K562 (cell line): Measurements from ENCODE around the gene UGT1A3. TPM values are rescaled to one million over a fixed set of nuclear protein-coding genes. Genes with fewer than 3 reads are reported as not detected.

Source experiments
- ATAC-seq: fragments of 200-7000 bp; cut with Tn5 transposase; 3 replicates; pipeline ENCODE4 v1.9.1; 2020; ENCODE audit warnings: moderate library complexity
- BruUV-seq: library from RNA; stranded (reverse); fragments of 400-500 nt; replicated peaks from 2 replicates; lab custom pipeline; 2021; lab: Mats Ljungman, UMichigan
- CTCF ChIA-PET: fragments of 300-600 bp; formaldehyde crosslinking; extraction: SDS; loops from one replicate; lab custom pipeline; 2021; ENCODE audit warnings: low intra/inter-chr PET ratio; lab: Yijun Ruan, JAX
- POLR2A ChIA-PET: fragments of 300-600, 350-650 bp; sonication (Branson Sonifier 250); formaldehyde crosslinking; extraction: SDS; loops from one replicate; lab custom pipeline; 2021; ENCODE audit warnings: antibody characterized with exemption, inconsistent platforms; lab: Yijun Ruan, JAX
- DNase-seq, 4 experiments: peaks; one replicate each; pipeline versions ENCODE4 v3.0.0 to v3.0.0-alpha.2; 2011 to 2018; ENCODE audit warnings: low spot score in 3 of 4, mixed read lengths in 3 of 4; ENCODE audit errors: extremely low read depth in 1 of 4
- FAIRE-seq: peaks from 2 replicates; lab custom pipeline; 2011; peaks lifted over from hg19 to GRCh38; lab: Jason Lieb, UNC
- H2AFZ ChIP-seq: 2 replicates; pipeline ENCODE4 v1.6.0; 2011; ENCODE audit warnings: low read depth, low read length, control low read depth, inconsistent platforms
- H3K27ac ChIP-seq: fragments of 200-600 bp; 3 replicates; pipeline ENCODE4 v1.8.0; 2011; ENCODE audit warnings: low read depth, mild to moderate bottlenecking, control low read depth, inconsistent platforms, low read length, moderate library complexity, mixed read lengths; ENCODE audit errors: extremely low read depth
- H3K27me3 ChIP-seq, 2 experiments: fragments of 300-600 bp in 1 of 2; 2 replicates in 1 of 2; 3 replicates in 1 of 2; pipeline versions ENCODE4 v1.6.0 to v1.8.0; 2011; ENCODE audit warnings: inconsistent platforms in 2 of 2, low read length in 2 of 2, mild to moderate bottlenecking in 1 of 2, mixed read lengths in 1 of 2, moderate library complexity in 1 of 2; ENCODE audit not compliant: control insufficient read depth in 2 of 2, insufficient read depth in 2 of 2
- H3K36me3 ChIP-seq: fragments of 300-600 bp; 3 replicates; pipeline ENCODE4 v1.8.0; 2011; ENCODE audit warnings: mild to moderate bottlenecking, low read length, inconsistent platforms; ENCODE audit not compliant: control insufficient read depth, insufficient read depth
- H3K4me1 ChIP-seq, 2 experiments: fragments of 200-600 bp in 1 of 2; replicated peaks in 1 of 2; 2 replicates in 1 of 2; 3 replicates in 1 of 2; pipeline versions ENCODE4 v1.5.1 to v1.8.0; 2011; ENCODE audit warnings: inconsistent platforms in 2 of 2, low read length in 2 of 2, mild to moderate bottlenecking in 1 of 2, mixed read lengths in 1 of 2, moderate library complexity in 1 of 2; ENCODE audit not compliant: control insufficient read depth in 2 of 2, insufficient read depth in 2 of 2
- H3K4me2 ChIP-seq: 2 replicates; pipeline ENCODE4 v1.6.1; 2011; ENCODE audit warnings: low read length, control low read depth, inconsistent platforms, mixed read lengths; ENCODE audit not compliant: insufficient read depth
- H3K4me3 ChIP-seq: fragments of 200-600 bp; sonication (generic), shearing (Covaris generic); 2 replicates; pipeline ENCODE4 v1.5.1; 2016; ENCODE audit warnings: control low read depth, inconsistent platforms
- H3K79me2 ChIP-seq: fragments of 200-600 bp; 3 replicates; pipeline ENCODE4 v1.8.0; 2011; ENCODE audit warnings: low read length, inconsistent platforms; ENCODE audit not compliant: control insufficient read depth, insufficient read depth
- H3K9ac ChIP-seq, 2 experiments: 2 replicates each; pipeline versions ENCODE4 v1.6.0 to v1.6.1; 2011; ENCODE audit warnings: low read depth in 2 of 2, low read length in 2 of 2, control low read depth in 1 of 2, inconsistent platforms in 1 of 2, mild to moderate bottlenecking in 1 of 2, mixed read lengths in 1 of 2; ENCODE audit not compliant: insufficient read depth in 1 of 2
- H3K9me1 ChIP-seq: one replicate; pipeline ENCODE4 v1.6.0; 2011; ENCODE audit warnings: inconsistent platforms, mild to moderate bottlenecking, low read length, moderate library complexity; ENCODE audit not compliant: control insufficient read depth, insufficient read depth
- H3K9me3 ChIP-seq: replicated peaks from 2 replicates; pipeline ENCODE4 v1.5.1; 2011; ENCODE audit warnings: low read depth, low read length, inconsistent platforms; ENCODE audit not compliant: control insufficient read depth, insufficient read depth
- H4K20me1 ChIP-seq: replicated peaks from 2 replicates; pipeline ENCODE4 v1.6.1; 2011; ENCODE audit warnings: low read length, inconsistent platforms, mixed read lengths; ENCODE audit not compliant: control insufficient read depth, insufficient read depth
- CHD1 ChIP-seq: fragments of 200-600 bp; sonication (generic); IDR thresholded peaks from one replicate; pipeline ENCODE4 v1.6.1; 2012; ENCODE audit warnings: mild to moderate bottlenecking, moderate library complexity, low read length, inconsistent platforms
- HLTF ChIP-seq: fragments of 450-650 bp; IDR thresholded peaks from 2 replicates; pipeline ENCODE4 v1.6.1; 2016
- KAT2B ChIP-seq: IDR thresholded peaks from one replicate; pipeline ENCODE4 v1.6.1; 2012; ENCODE audit warnings: low read depth, mild to moderate bottlenecking, control low read depth, inconsistent platforms, low read length, moderate library complexity
- LCOR ChIP-seq: sonication (generic); formaldehyde crosslinking; IDR thresholded peaks from 2 replicates; pipeline ENCODE4 v1.8.0; 2022; ENCODE audit warnings: mild to moderate bottlenecking, missing genetic modification reagents
- MAFK ChIP-seq: IDR thresholded peaks from 2 replicates; pipeline ENCODE4 v1.6.1; 2011; ENCODE audit warnings: low read length, improper control_type of control experiment
- SAP30 ChIP-seq: fragments of 200-600 bp; sonication (generic); IDR thresholded peaks from 2 replicates; pipeline ENCODE4 v1.6.1; 2012; ENCODE audit warnings: borderline replicate concordance, low read depth, mild to moderate bottlenecking, moderate library complexity, low read length, control low read depth, inconsistent platforms; ENCODE audit not compliant: insufficient read depth, poor library complexity, severe bottlenecking
- SIRT6 ChIP-seq: IDR thresholded peaks from one replicate; pipeline ENCODE4 v1.6.1; 2012; ENCODE audit warnings: low read depth, mild to moderate bottlenecking, control low read depth, inconsistent platforms, low read length, moderate library complexity
- ZNF518B ChIP-seq: fragments of 250-450 bp; sonication (Bioruptor Pico); IDR thresholded peaks from 2 replicates; pipeline ENCODE4 v1.5.0; 2021; ENCODE audit warnings: mild to moderate bottlenecking, moderate library complexity
- WGBS: fragments of 100-300 bp; shearing (Covaris generic); methylation state at CpG from one replicate; pipeline ENCODE4 v1.1.6; 2016; ENCODE audit warnings: low coverage, mixed read lengths; ENCODE audit not compliant: insufficient coverage; ENCODE audit errors: missing lambda C conversion rate; 5-methylcytosine and 5-hydroxymethylcytosine counted together
- in situ Hi-C: fragments of 300-500 bp; cut with MboI; formaldehyde crosslinking; loops from 4 replicates; pipeline ENCODE4 v1.15.0; 2018; ENCODE audit warnings: inconsistent platforms, mixed read lengths
- intact Hi-C: fragments of 100-400 bp; cut with micrococcal nuclease; formaldehyde crosslinking; loops from 2 replicates; pipeline ENCODE4 v1.14.2; 2022
- polyA plus RNA-seq, 8 experiments: library from polyadenylated mRNA; depleted of rRNA in 4 of 8; stranded (reverse) in 5 of 8; unstranded in 3 of 8; fragments of >200 nt; fragmentation: Nextera tagmentation in 2 of 8; fragmentation: Illumina TruSeq in 1 of 8; extraction: Ambion mirVana in 2 of 8; extraction: Trizol in 1 of 8; gene quantifications; 2 replicates each; pipeline versions ENCODE4 v1.2.1 to v1.2.3, GENCODE V29; 2011 to 2014; ENCODE audit warnings: inconsistent platforms in 1 of 8, missing spikeins in 1 of 8
- total RNA-seq, 7 experiments: library from RNA; depleted of rRNA in 6 of 7; stranded (reverse); fragments of >200 nt in 6 of 7; fragmentation: Illumina TruSeq in 2 of 7; extraction: Trizol in 2 of 7; gene quantifications; 2 replicates each; pipeline versions ENCODE4 v1.2.1 to v1.2.3, GENCODE V29; 2011 to 2021; ENCODE audit warnings: low replicate concordance in 1 of 7
- TF ChIP-seq, protein P1 (sequence below): fragments of 450-650 bp; IDR thresholded peaks from 2 replicates; pipeline ENCODE4 v1.6.1; 2014; ENCODE audit warnings: low read depth, mild to moderate bottlenecking, moderate library complexity, borderline replicate concordance
- TF ChIP-seq, protein P2 (sequence below), 2 experiments: fragments of 450-650 bp in 1 of 2; IDR thresholded peaks; 2 replicates each; pipeline ENCODE4 v1.6.1; 2011 to 2017; ENCODE audit warnings: low read depth in 2 of 2, antibody characterized with exemption in 1 of 2, borderline replicate concordance in 1 of 2, low read length in 1 of 2, mild to moderate bottlenecking in 1 of 2, mixed read lengths in 1 of 2; ENCODE audit not compliant: control insufficient read depth in 1 of 2

UGT1A3 gene
- total and polyA plus RNA-seq, 9 of the 15 experiments (the other 6 are each of a cell fraction or from before 2014, with no cell fraction given), result not detected

DNA sequence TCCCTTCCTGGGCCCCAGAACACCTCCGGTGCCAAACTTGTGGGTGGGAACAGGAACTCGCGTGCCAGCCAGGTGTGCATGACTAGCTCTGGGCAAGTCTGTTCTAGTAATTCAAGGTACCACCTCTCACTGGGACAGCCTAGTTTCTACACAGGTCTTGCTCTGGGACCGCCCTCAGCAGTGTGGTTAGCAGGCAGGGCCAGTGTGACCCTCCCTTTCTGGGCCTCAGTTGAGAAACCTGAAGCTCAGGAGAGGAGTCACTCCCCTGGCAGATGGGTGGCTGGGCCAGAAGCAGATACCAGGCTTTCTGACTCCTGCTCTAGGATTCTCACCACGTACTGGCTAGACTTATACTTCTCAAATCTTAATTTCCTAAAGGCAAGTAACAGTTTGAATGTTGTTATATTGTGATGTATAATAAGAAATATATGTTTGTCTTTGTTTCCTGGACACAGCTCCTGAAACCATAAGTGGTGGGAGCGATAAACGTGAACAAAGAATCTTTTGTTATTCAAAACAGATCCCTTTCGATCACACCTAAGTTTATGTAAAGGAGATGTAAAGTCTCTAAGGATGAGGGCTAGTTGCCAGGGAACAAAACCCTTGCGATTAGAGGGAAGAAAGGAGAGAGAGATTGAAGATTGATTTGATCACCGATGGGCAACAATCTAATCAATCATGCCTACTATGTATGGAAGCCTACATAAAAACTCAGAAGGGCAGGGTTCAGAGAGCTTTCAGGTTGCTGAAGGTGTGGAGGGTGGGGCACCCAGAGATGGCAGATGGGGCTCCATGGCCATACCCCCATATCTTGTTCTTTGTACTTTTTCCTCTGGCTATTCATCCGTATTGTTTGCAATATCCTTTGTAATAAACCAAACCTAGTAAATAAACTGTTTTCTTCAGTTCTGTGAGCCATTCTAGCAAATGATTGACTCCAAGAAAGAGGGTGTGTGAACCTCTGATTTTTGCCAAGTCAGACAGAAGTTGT, 37.1 kb upstream of the UGT1A3 start (continued):
- TF ChIP-seq, protein P1, sequence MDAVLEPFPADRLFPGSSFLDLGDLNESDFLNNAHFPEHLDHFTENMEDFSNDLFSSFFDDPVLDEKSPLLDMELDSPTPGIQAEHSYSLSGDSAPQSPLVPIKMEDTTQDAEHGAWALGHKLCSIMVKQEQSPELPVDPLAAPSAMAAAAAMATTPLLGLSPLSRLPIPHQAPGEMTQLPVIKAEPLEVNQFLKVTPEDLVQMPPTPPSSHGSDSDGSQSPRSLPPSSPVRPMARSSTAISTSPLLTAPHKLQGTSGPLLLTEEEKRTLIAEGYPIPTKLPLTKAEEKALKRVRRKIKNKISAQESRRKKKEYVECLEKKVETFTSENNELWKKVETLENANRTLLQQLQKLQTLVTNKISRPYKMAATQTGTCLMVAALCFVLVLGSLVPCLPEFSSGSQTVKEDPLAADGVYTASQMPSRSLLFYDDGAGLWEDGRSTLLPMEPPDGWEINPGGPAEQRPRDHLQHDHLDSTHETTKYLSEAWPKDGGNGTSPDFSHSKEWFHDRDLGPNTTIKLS, result no peak
- TF ChIP-seq MAFK (no peak), KAT2B (no peak)

DNA sequence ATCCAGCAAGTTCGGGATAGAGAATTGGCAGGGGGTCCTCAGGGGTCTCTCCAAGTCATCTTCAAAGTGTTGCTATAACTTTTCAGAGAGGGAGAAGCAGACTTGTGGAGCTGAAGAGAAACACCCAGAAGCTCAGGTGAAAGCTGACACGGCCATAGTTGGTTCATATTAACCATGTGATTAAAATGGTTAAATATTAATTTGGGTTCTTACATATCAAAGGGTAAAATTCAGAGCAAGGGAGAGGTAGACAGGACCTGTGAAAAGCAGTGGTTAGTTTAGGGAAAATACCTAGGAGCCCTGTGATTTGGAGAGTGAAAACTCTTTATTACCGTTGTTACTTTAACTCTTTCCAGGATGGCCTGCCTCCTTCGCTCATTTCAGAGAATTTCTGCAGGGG, 36.2 kb upstream of the UGT1A3 start, which contains the start of gene UGT1A6:
UGT1A6 (plus strand) TSS at position 243 of the 400 bp plus-strand sequence; CDS start at position 358, 115 bp downstream.
- H3K4me2 ChIP-seq, result no peak within 1 kb of the TSS
- H3K4me3 ChIP-seq, result no peak within 1 kb of the TSS
- no peak within 1 kb of the TSS for H2AFZ ChIP-seq
- no peaks in the 10 kb centered on the region for H3K9me3 ChIP-seq
- intact Hi-C loops, result no loop called here
- peaks cover 0 to 8% of the 10 kb centered on the region in 2 experiments; a peak in 3 of 5 replicates for H3K27me3 ChIP-seq
- ChIA-PET POLR2A (interaction anchor here (0.7 kb wide), 1 partner anchor 19 kb away, joined by 3 read pairs; no protein-coding TSS in a partner anchor), CTCF (no interaction called here)
- no peaks in the 10 kb centered on the region for H3K79me2 ChIP-seq
- WGBS, result 9% methylated on average over 4 of the region's 4 CpGs
- no TSS peak for BruUV-seq
- H3K9me1 ChIP-seq, result no peaks in the 10 kb centered on the region
- no peaks in the 10 kb centered on the region for H3K36me3 ChIP-seq
- H3K9ac ChIP-seq, result no peak within 1 kb of the TSS
- no peak within 1 kb of the TSS for H3K27ac ChIP-seq
- H4K20me1 ChIP-seq, result no peaks in the 10 kb centered on the region
- FAIRE-seq, result no peak
- in situ Hi-C loops, result no loop called here
- no peak for ATAC-seq
- no peaks in the 10 kb centered on the region for H3K4me1 ChIP-seq
- DNase-seq, result no peak
- TF ChIP-seq ZNF518B (no peak), HLTF (no peak), LCOR (CRISPR knock-in tag) (no peak), SAP30 (no peak), SIRT6 (no peak), CHD1 (no peak)
- TF ChIP-seq, protein P2, sequence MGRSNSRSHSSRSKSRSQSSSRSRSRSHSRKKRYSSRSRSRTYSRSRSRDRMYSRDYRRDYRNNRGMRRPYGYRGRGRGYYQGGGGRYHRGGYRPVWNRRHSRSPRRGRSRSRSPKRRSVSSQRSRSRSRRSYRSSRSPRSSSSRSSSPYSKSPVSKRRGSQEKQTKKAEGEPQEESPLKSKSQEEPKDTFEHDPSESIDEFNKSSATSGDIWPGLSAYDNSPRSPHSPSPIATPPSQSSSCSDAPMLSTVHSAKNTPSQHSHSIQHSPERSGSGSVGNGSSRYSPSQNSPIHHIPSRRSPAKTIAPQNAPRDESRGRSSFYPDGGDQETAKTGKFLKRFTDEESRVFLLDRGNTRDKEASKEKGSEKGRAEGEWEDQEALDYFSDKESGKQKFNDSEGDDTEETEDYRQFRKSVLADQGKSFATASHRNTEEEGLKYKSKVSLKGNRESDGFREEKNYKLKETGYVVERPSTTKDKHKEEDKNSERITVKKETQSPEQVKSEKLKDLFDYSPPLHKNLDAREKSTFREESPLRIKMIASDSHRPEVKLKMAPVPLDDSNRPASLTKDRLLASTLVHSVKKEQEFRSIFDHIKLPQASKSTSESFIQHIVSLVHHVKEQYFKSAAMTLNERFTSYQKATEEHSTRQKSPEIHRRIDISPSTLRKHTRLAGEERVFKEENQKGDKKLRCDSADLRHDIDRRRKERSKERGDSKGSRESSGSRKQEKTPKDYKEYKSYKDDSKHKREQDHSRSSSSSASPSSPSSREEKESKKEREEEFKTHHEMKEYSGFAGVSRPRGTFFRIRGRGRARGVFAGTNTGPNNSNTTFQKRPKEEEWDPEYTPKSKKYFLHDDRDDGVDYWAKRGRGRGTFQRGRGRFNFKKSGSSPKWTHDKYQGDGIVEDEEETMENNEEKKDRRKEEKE (IDR thresholded peaks at IDR 0.05; ENCODE audit: borderline replicate concordance in 1 of 2, control insufficient read depth in 1 of 2, low read depth in 2 of 2, low read length in 1 of 2), result no peak
